HepG2 (cell line): ENCODE results near the gene TTC6. TPM values are rescaled to one million over a fixed set of nuclear protein-coding genes. Genes with fewer than 3 reads are reported as not detected.

ENCODE experiments used
- CBX1 ChIP-seq: IDR thresholded peaks from one replicate; pipeline ENCODE4 v1.6.1; 2016; ENCODE audit warnings: antibody characterized with exemption, low read depth
- ETV5 ChIP-seq: IDR thresholded peaks from 2 replicates; pipeline ENCODE4 v1.6.1; 2018; ENCODE audit warnings: missing biosample characterization, missing genetic modification reagents, inconsistent platforms, borderline replicate concordance
- FOXP4 ChIP-seq: sonication (generic); formaldehyde crosslinking; IDR thresholded peaks from 2 replicates; pipeline ENCODE4 v1.4.0; 2020; ENCODE audit warnings: missing genetic modification reagents
- HOXA7 ChIP-seq: sonication (generic); formaldehyde crosslinking; IDR thresholded peaks from 2 replicates; pipeline ENCODE4 v1.8.1; 2022; ENCODE audit warnings: mild to moderate bottlenecking, missing genetic modification reagents, moderate library complexity
- KDM1A ChIP-seq: IDR thresholded peaks from 2 replicates; pipeline ENCODE4 v1.6.1; 2016; ENCODE audit warnings: missing compliant biosample characterization
- MIER3 ChIP-seq: IDR thresholded peaks from 2 replicates; pipeline ENCODE4 v1.6.1; 2016; ENCODE audit warnings: missing compliant biosample characterization, borderline replicate concordance
- MXD4 ChIP-seq: IDR thresholded peaks from 2 replicates; pipeline ENCODE4 v1.6.1; 2016; ENCODE audit warnings: mild to moderate bottlenecking, missing biosample characterization, missing genetic modification reagents
- PAWR ChIP-seq: sonication (generic); formaldehyde crosslinking; IDR thresholded peaks from 2 replicates; pipeline ENCODE4 v1.4.0; 2020; ENCODE audit warnings: missing genetic modification reagents, mild to moderate bottlenecking, borderline replicate concordance
- TAF1 ChIP-seq: sonication (generic); formaldehyde crosslinking; IDR thresholded peaks from 2 replicates; pipeline ENCODE4 v1.4.0; 2020; ENCODE audit warnings: missing genetic modification reagents
- TBX2 ChIP-seq: sonication (generic); formaldehyde crosslinking; IDR thresholded peaks from 2 replicates; pipeline ENCODE4 v1.5.0; 2020; ENCODE audit warnings: missing genetic modification reagents, mild to moderate bottlenecking, borderline replicate concordance
- TBX3 ChIP-seq: fragments of 450-650 bp; IDR thresholded peaks from 2 replicates; pipeline ENCODE4 v1.6.1; 2017; ENCODE audit warnings: antibody characterized with exemption, mild to moderate bottlenecking, inconsistent platforms, borderline replicate concordance
- TFAP4 ChIP-seq: sonication (generic); IDR thresholded peaks from 2 replicates; pipeline ENCODE4 v1.6.1; 2016; ENCODE audit warnings: low read depth, borderline replicate concordance
- YY1 ChIP-seq: IDR thresholded peaks from 2 replicates; pipeline ENCODE4 v1.6.1; 2011; ENCODE audit warnings: low read length, low read depth, moderate library complexity, mild to moderate bottlenecking; ENCODE audit not compliant: insufficient read depth, insufficient replicate concordance
- ZNF17 ChIP-seq: sonication (generic); formaldehyde crosslinking; IDR thresholded peaks from 2 replicates; pipeline ENCODE4 v1.5.0; 2020; ENCODE audit warnings: mild to moderate bottlenecking, missing genetic modification reagents
- ZNF503 ChIP-seq: sonication (generic); formaldehyde crosslinking; IDR thresholded peaks from 2 replicates; pipeline ENCODE4 v1.4.0; 2020; ENCODE audit warnings: missing genetic modification reagents
- ZNF644 ChIP-seq: IDR thresholded peaks from 2 replicates; pipeline ENCODE4 v1.6.1; 2016; ENCODE audit warnings: low read depth
- ZNF691 ChIP-seq: sonication (generic); formaldehyde crosslinking; IDR thresholded peaks from 2 replicates; pipeline ENCODE4 v1.4.0; 2020; ENCODE audit warnings: missing genetic modification reagents, low read depth, mild to moderate bottlenecking, borderline replicate concordance
- ZNF784 ChIP-seq: sonication (generic); formaldehyde crosslinking; IDR thresholded peaks from 2 replicates; pipeline ENCODE4 v1.5.1; 2020; ENCODE audit warnings: missing genetic modification reagents, mild to moderate bottlenecking, borderline replicate concordance
- ZNF878 ChIP-seq: sonication (generic); formaldehyde crosslinking; IDR thresholded peaks from 2 replicates; pipeline ENCODE4 v1.8.1; 2023; ENCODE audit warnings: mild to moderate bottlenecking, missing genetic modification reagents, moderate library complexity
- polyA plus RNA-seq, 8 experiments: library from polyadenylated mRNA; depleted of rRNA in 3 of 8; stranded (reverse) in 7 of 8; unstranded in 1 of 8; fragments of >200 nt; fragmentation: Illumina TruSeq in 4 of 8; extraction: Trizol in 4 of 8; gene quantifications; 2 replicates each; pipeline versions ENCODE4 v1.2.1 to v1.2.3, GENCODE V29; 2011 to 2016; ENCODE audit warnings: low read depth in 4 of 8, missing spikeins in 1 of 8, mixed read lengths in 1 of 8; ENCODE audit not compliant: insufficient read depth in 1 of 8
- total RNA-seq, 5 experiments: library from RNA; depleted of rRNA; stranded (reverse); fragments of >200 nt; fragmentation: Illumina TruSeq; extraction: Trizol; gene quantifications; 2 replicates each; pipeline ENCODE4 v1.2.3, GENCODE V29; 2016; ENCODE audit warnings: low read depth in 1 of 5

TTC6 gene
- total and polyA plus RNA-seq, 2 of the 13 experiments (the other 11 are each of a cell fraction or from before 2014, with no cell fraction given): 9.3 to 27.4 TPM

GRCh38 chr14:37588956-37589714, 6.3 kb upstream of the TTC6 start (continued):
- peak; percentile 19; the same call in 1 of the 2 replicates for TF ChIP-seq MIER3 (CRISPR knock-in tag)
- TF ChIP-seq TFAP4: no peak
- TF ChIP-seq ZNF691 (CRISPR knock-in tag): no peak
- TF ChIP-seq ZNF503 (CRISPR knock-in tag): 0 out of 2 replicates have a peak, but pooled peaks have one; percentile 20
- no peak for TF ChIP-seq YY1
- no peak for TF ChIP-seq CBX1
- TF ChIP-seq PAWR (CRISPR knock-in tag): no peak
- TF ChIP-seq ZNF17 (CRISPR knock-in tag): no peak
- TF ChIP-seq KDM1A (CRISPR knock-in tag): 0 out of 2 replicates have a peak, but pooled peaks have one; percentile 48
- TF ChIP-seq ZNF784 (CRISPR knock-in tag): no peak
- no peak for TF ChIP-seq TAF1 (CRISPR knock-in tag)
- no peak for TF ChIP-seq ZNF644 (CRISPR knock-in tag)
- TF ChIP-seq ZNF878 (CRISPR knock-in tag): no peak
- peak; percentile 49; the same call in 1 of the 2 replicates for TF ChIP-seq TBX2 (CRISPR knock-in tag)
- TF ChIP-seq MXD4: 0 out of 2 replicates have a peak, but pooled peaks have one; percentile 20
- TF ChIP-seq ETV5 (CRISPR knock-in tag): no peak
- no peak for TF ChIP-seq HOXA7
- TF ChIP-seq FOXP4 (CRISPR knock-in tag): 0 out of 2 replicates have a peak, but pooled peaks have one; percentile 16
- TF ChIP-seq TBX3: peak; percentile 63; the same call in 1 of the 2 replicates
